GM19455 (cell line): ENCODE results near the gene HDLBP.

ENCODE experiments used
- ATAC-seq: cut with Tn5 transposase; IDR thresholded peaks from one replicate; pipeline ENCODE4 v1.9.1; 2021; ENCODE audit not compliant: unreplicated experiment

The HDLBP gene

GRCh38 chr2:241179899-241180298 is 135.6 kb downstream of the HDLBP start:
- no peak for ATAC-seq

- ATAC-seq = no peak
These were observed 136.5 kb downstream of the HDLBP start for GRCh38 chr2:241178961-241179360.

GRCh38 chr2:241177526-241178334 is 137.7 kb downstream of the HDLBP start:
- no peak for ATAC-seq
